Right lobe of liver (tissue), 6 donors: ENCODE results near the gene VMP1. TPM values are rescaled to one million over a fixed set of nuclear protein-coding genes. Genes with fewer than 3 reads are reported as not detected.
"Not testable (repeated sequence)": the region's sequence is repeated elsewhere in the genome, so short reads cannot be mapped to it uniquely, and the experiment has no call there.

Experiments
- ATAC-seq, 4 donors: fragments of 200-7000 bp; cut with Tn5 transposase; one replicate each; pipeline ENCODE4 v1.9.1; 2020; ENCODE audit warnings: mild to moderate bottlenecking in 4 of 4, moderate library complexity in 4 of 4
- DNase-seq, 3 donors: peaks; one replicate each; pipeline ENCODE4 v3.0.0-alpha.2; 2020
- H3K27ac ChIP-seq, 3 donors: fragments of 200-600 bp; one replicate each; pipeline ENCODE4 v1.8.0; 2022
- H3K27me3 ChIP-seq, 2 donors: fragments of 200-600 bp; one replicate each; pipeline ENCODE4 v1.8.0; 2022
- H3K36me3 ChIP-seq, 4 donors: fragments of 200-600 bp; sonication (generic) in 1 of 4; one replicate each; pipeline versions ENCODE4 v1.5.1 to v1.8.0; 2017 to 2022; ENCODE audit warnings: control low read depth in 1 of 4
- H3K4me1 ChIP-seq, 4 donors: fragments of 200-600 bp; sonication (generic) in 1 of 4; one replicate each; pipeline versions ENCODE4 v1.5.1 to v1.8.0; 2017 to 2022; ENCODE audit warnings: control low read depth in 1 of 4
- H3K4me3 ChIP-seq, 3 donors: fragments of 200-600 bp; one replicate each; pipeline ENCODE4 v1.8.0; 2022
- H3K9me3 ChIP-seq, 4 donors: fragments of 200-600 bp; sonication (generic) in 1 of 4; one replicate each; pipeline versions ENCODE4 v1.5.1 to v1.8.0; 2017 to 2022; ENCODE audit warnings: control low read depth in 1 of 4
- POLR2A ChIP-seq: fragments of 450-650 bp; IDR thresholded peaks from one replicate; pipeline ENCODE4 v1.6.1; 2017; ENCODE audit warnings: antibody characterized with exemption, mild to moderate bottlenecking
- WGBS: methylation state at CpG from one replicate; pipeline ENCODE4 v1.1.6; 2018; ENCODE audit warnings: low coverage, low lambda C conversion rate; ENCODE audit not compliant: insufficient coverage; ENCODE audit errors: missing lambda C conversion rate; 5-methylcytosine and 5-hydroxymethylcytosine counted together
- intact Hi-C, 2 donors: fragments of 100-400 bp; cut with DNase I; formaldehyde crosslinking; loops; one replicate each; pipeline versions ENCODE4 v1.11.2 to v1.14.1; 2022
- total RNA-seq, 6 experiments: library from RNA; depleted of rRNA in 2 of 6; stranded (reverse); fragments of >200 nt in 2 of 6; fragmentation: NEBNext Ultra II Directional in 3 of 6; extraction: Animal tissue kit (Norgen Biotek cat#: 25700) in 3 of 6; gene quantifications; one replicate each; pipeline versions ENCODE4 v1.1.0 to v1.2.4, GENCODE V29; 2016 to 2023
- TF ChIP-seq, protein P1 (sequence below), 4 donors: fragments of 200-600 bp in 3 of 4; fragments of 450-650 bp in 1 of 4; IDR thresholded peaks; one replicate each; pipeline versions ENCODE4 v1.5.1 to v1.8.0; 2016 to 2022; ENCODE audit warnings: antibody characterized with exemption in 4 of 4, mild to moderate bottlenecking in 2 of 4
- donor health status: DM: no; HTN: yes; CAD: no.
- donor health status: DM: no; HTN: no; CAD: no.
- donor health status: DM: no; HTN: no; CAD: no.
- donor health status: DM: no; HTN: yes; CAD: no.
- donor health status: DM: no; HTN: yes; CAD: no.

The VMP1 gene
- total RNA-seq, 6 experiments from 2014 or later = 56.9 to 247 (median 160) TPM

DNA sequence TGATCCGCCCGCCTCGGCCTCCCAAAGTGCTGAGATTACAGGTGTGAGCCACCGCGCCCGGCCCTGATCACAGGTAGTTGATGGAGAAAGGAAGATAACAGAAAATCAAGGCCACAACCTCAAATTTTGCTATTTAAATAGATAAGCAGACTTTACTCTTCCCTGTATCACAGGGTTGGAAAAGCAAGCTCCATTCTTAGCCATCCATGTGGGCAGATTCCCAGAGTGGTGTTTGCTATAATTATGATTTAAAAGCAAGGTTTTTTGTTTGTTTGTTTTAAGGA, 140.9 kb downstream of the VMP1 start:
- Histone ChIP-seq H3K9me3 (no peaks in the 10 kb centered on the region), H3K4me3 (no peak overlapping the region), H3K27me3 (no peaks in the 10 kb centered on the region), H3K36me3 (no peaks in the 10 kb centered on the region), H3K27ac (peak overlapping the region; percentile 84 to 96 (median 94)), H3K4me1 (peaks cover 0 to 58% (median 25%) of the 10 kb centered on the region in 4 donors)
- TF ChIP-seq, protein P1, sequence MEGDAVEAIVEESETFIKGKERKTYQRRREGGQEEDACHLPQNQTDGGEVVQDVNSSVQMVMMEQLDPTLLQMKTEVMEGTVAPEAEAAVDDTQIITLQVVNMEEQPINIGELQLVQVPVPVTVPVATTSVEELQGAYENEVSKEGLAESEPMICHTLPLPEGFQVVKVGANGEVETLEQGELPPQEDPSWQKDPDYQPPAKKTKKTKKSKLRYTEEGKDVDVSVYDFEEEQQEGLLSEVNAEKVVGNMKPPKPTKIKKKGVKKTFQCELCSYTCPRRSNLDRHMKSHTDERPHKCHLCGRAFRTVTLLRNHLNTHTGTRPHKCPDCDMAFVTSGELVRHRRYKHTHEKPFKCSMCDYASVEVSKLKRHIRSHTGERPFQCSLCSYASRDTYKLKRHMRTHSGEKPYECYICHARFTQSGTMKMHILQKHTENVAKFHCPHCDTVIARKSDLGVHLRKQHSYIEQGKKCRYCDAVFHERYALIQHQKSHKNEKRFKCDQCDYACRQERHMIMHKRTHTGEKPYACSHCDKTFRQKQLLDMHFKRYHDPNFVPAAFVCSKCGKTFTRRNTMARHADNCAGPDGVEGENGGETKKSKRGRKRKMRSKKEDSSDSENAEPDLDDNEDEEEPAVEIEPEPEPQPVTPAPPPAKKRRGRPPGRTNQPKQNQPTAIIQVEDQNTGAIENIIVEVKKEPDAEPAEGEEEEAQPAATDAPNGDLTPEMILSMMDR (IDR thresholded peaks at IDR 0.05) = no peak
- TF ChIP-seq POLR2A = no peak
- DNase-seq = no peak
- no peak for ATAC-seq
- 61% methylated on average over 6 of the region's 6 CpGs for WGBS
- intact Hi-C loops = no loop called here

DNA sequence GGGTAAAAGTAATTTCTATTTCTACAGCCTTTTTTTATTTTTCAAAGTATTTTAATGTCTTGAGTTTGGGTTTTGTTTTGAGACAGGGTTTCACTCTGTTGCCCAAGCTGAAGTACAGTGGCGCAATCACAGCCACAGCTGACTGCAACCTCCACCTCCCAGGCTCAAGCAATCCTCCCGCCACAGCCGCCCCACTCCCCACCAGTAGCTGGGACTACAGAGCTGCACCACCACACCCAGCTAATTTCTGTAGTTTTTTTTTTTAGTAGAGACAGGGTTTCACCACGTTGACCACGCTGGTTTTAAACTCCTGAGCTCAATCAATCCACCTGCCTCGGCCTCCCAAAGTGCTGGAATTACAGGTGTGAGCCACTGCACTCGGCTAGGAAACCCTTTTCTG, 141.3 kb downstream of the VMP1 start:
- H3K27ac ChIP-seq = peak overlapping the region; percentile 84 to 96 (median 94)
- peak; percentile 80 to 84 (median 81) for DNase-seq
- peaks cover 0 to 54% (median 25%) of the 10 kb centered on the region in 4 donors for H3K4me1 ChIP-seq
- TF ChIP-seq POLR2A = no peak
- TF ChIP-seq, protein P1 (IDR thresholded peaks at IDR 0.05) = no peak
- ATAC-seq = peak; percentile 23 to 60 (median 46)
- no peak overlapping the region for H3K4me3 ChIP-seq
- no peaks in the 10 kb centered on the region for H3K9me3 ChIP-seq
- WGBS = 17% methylated on average over 7 of the region's 7 CpGs
- H3K27me3 ChIP-seq = no peaks in the 10 kb centered on the region
- H3K36me3 ChIP-seq = no peaks in the 10 kb centered on the region
- intact Hi-C loops = no loop called here

DNA sequence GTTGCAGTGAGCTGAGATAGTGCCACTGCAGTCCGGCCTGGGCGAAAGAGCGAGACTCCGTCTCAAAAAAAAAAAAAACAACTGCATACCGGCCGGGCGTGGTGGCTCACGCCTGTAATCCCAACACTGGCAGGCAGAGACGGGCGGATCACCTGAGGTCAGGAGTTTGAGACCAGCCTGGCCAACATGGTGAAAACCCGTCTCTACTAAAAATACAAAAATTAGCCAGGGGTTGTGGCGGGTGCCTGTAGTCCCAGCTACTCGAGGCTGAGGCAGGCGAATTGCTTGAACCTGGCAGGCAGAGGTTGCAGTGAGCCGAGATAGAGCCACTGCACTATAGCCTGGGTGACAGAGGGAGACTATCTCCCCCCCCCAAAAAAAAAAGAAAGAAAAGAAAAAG, 142.9 kb downstream of the VMP1 start:
- H3K9me3 ChIP-seq, H3K27me3 ChIP-seq, DNase-seq, H3K36me3 ChIP-seq, H3K4me3 ChIP-seq, ATAC-seq, H3K27ac ChIP-seq, intact Hi-C loops: not testable (repeated sequence)
- H3K4me1 ChIP-seq = peaks cover 0 to 40% (median 22%) of the 10 kb centered on the region in 4 donors
- 92% methylated on average over 11 of the region's 15 CpGs for WGBS

DNA sequence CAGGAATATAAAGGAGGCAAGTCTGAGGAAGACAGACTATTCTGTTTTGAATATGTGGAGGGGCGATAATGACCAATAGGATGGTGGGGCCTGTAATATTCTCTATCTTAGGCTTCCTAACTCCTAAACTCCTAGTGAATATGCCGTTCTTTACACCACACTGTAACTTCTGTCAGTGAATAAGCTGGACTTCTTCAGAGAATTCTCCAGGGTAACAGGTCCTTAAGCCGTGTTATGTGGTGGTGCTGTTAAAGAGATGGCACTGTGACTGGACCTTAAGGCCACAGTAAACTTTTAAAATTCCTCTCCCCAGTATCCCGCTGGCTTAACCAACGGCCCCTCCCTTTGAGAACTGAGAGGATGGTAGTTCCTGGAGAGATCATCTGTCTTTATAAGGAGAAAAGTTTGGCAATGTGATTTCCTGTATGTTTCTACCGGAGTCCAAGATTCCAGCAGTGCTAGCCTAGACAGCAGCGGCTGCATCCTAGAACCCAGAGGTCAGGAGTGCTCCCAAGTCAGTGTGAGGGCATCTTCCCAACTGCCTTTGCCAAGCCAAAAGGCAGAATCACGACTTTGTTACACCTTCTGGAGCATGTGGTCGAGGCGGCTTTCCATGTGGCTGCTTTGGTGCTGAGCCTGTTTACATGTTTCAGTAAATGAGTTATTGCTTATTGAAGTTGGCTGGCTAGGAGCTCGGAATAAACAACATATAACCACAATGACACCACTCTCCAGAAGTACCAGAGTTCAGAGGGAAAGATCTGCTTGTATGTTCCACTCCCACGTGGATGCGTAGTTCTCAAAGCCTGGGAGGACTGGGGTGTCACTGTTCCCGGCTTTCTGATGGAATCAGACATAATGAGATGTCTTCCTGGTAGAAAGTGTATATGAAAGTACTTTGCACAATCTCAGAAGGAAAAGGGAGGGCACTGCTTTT, 144.3 kb downstream of the VMP1 start:
- no peak for DNase-seq
- intact Hi-C loops = no loop called here

DNA sequence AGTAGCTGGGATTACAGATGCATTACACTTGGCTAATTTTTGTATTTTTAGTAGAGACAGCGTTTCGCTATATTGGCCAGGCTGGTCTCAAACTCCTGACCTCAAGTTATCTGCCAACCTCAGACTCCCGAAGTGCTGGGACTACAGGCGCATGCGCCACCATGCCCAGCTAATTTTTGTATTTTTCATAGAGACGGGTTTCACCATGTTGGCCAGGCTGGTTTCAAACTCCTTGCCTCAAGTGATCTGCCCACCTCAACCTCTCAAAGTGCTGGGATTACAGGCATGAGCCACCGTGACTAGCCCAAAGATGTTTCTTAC, 145.4 kb downstream of the VMP1 start:
- H3K27ac ChIP-seq = peak overlapping the region in 1 of 3 donors; percentile 54

More for the DNA sequence above, 144.3 kb downstream of the VMP1 start:
- Histone ChIP-seq H3K9me3 (no peaks in the 10 kb centered on the region), H3K27me3 (no peaks in the 10 kb centered on the region), H3K4me3 (no peak overlapping the region), H3K27ac (peak overlapping the region in 2 of 3 donors; percentile 2 to 54), H3K4me1 (peaks cover 0 to 32% (median 15%) of the 10 kb centered on the region in 4 donors), H3K36me3 (no peaks in the 10 kb centered on the region)
- no peak for TF ChIP-seq POLR2A
- TF ChIP-seq, protein P1 (IDR thresholded peaks at IDR 0.05) = no peak
- 64% methylated on average over 12 of the region's 14 CpGs for WGBS
- ATAC-seq = peak in 2 of 4 donors; percentile 0 to 19

More for the DNA sequence above, 145.4 kb downstream of the VMP1 start:
- H3K9me3 ChIP-seq, H3K36me3 ChIP-seq, H3K4me3 ChIP-seq, intact Hi-C loops, ATAC-seq, DNase-seq, H3K27me3 ChIP-seq: not testable (repeated sequence)
- 87% methylated on average over 3 of the region's 7 CpGs for WGBS
- peaks cover 0 to 21% (median 10%) of the 10 kb centered on the region in 4 donors for H3K4me1 ChIP-seq
